Right atrium auricular region (tissue), 2 donors: ENCODE data around the gene ARHGEF12. TPM values are rescaled to one million over a fixed set of nuclear protein-coding genes. Genes with fewer than 3 reads are reported as not detected.

Experiments
- DNase-seq: peaks from one replicate; pipeline ENCODE4 v3.0.0-alpha.2; 2019; ENCODE audit warnings: low spot score
- H3K27ac ChIP-seq, 2 donors: fragments of 200-600 bp; sonication (generic); 1 replicate in 1 of 2; 2 replicates in 1 of 2; pipeline ENCODE4 v1.5.1; 2016 to 2019
- H3K27me3 ChIP-seq, 2 donors: fragments of 200-600 bp; sonication (generic); one replicate each; pipeline versions ENCODE4 v1.5.1 to v1.6.0; 2017 to 2019
- H3K36me3 ChIP-seq: fragments of 200-600 bp; sonication (generic); one replicate; pipeline ENCODE4 v1.5.1; 2016
- H3K4me1 ChIP-seq, 2 donors: fragments of 200-600 bp; sonication (generic); one replicate each; pipeline versions ENCODE4 v1.5.1 to v1.6.0; 2017 to 2019
- H3K4me3 ChIP-seq, 2 donors: fragments of 200-600 bp; sonication (generic); 1 replicate in 1 of 2; 2 replicates in 1 of 2; pipeline ENCODE4 v1.5.1; 2017 to 2019; ENCODE audit warnings: mild to moderate bottlenecking in 1 of 2, moderate library complexity in 1 of 2
- H3K9me3 ChIP-seq, 2 donors: fragments of 200-600 bp; sonication (generic); one replicate each; pipeline ENCODE4 v1.5.1; 2019
- total RNA-seq, 2 donors: library from RNA; depleted of rRNA; stranded (reverse); fragments of >200 nt; gene quantifications; one replicate each; pipeline ENCODE4 v1.1.0, GENCODE V29; 2016
- TF ChIP-seq, protein P1 (sequence below), 2 donors: fragments of 200-600 bp; sonication (generic); IDR thresholded peaks; one replicate each; pipeline ENCODE4 v1.5.1; 2019; ENCODE audit warnings: antibody characterized with exemption in 2 of 2

Gene ARHGEF12
- total RNA-seq, 2 donors from 2014 or later = 84.0 to 87.2 TPM

DNA sequence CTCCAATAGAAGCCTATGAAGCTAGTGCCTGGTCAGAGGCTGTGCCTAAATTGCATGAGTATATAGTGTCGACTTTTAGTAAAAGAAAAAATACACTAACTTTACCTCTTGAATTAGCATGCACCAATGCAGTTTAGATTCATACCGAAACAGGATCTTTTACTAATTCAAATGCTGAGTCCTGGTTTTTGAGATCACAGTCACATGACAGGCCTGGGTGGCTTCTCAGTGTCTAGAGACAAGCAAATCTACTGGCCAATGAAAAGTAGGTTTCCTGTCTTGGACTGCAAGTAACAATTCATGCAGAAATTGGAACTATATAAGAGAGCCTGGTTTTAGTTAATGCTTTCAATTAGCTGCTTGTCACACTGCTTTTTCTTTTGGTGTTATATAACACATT, 7.2 kb downstream of the ARHGEF12 start:
- no peaks in the 10 kb centered on the region for H3K9me3 ChIP-seq
- TF ChIP-seq, protein P1, sequence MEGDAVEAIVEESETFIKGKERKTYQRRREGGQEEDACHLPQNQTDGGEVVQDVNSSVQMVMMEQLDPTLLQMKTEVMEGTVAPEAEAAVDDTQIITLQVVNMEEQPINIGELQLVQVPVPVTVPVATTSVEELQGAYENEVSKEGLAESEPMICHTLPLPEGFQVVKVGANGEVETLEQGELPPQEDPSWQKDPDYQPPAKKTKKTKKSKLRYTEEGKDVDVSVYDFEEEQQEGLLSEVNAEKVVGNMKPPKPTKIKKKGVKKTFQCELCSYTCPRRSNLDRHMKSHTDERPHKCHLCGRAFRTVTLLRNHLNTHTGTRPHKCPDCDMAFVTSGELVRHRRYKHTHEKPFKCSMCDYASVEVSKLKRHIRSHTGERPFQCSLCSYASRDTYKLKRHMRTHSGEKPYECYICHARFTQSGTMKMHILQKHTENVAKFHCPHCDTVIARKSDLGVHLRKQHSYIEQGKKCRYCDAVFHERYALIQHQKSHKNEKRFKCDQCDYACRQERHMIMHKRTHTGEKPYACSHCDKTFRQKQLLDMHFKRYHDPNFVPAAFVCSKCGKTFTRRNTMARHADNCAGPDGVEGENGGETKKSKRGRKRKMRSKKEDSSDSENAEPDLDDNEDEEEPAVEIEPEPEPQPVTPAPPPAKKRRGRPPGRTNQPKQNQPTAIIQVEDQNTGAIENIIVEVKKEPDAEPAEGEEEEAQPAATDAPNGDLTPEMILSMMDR (IDR thresholded peaks at IDR 0.05) = no peak
- no peak overlapping the region for H3K27ac ChIP-seq
- H3K4me3 ChIP-seq = no peak overlapping the region
- H3K4me1 ChIP-seq = peaks cover 0 to 93% of the 10 kb centered on the region in 2 donors
- no peak for DNase-seq
- H3K36me3 ChIP-seq = no peaks in the 10 kb centered on the region
- H3K27me3 ChIP-seq = no peaks in the 10 kb centered on the region

- Histone ChIP-seq H3K27me3 (no peaks in the 10 kb centered on the region), H3K27ac (no peak overlapping the region), H3K36me3 (no peaks in the 10 kb centered on the region), H3K9me3 (no peaks in the 10 kb centered on the region), H3K4me3 (no peak overlapping the region), H3K4me1 (peaks cover 0 to 96% of the 10 kb centered on the region in 2 donors)
- TF ChIP-seq, protein P1 (IDR thresholded peaks at IDR 0.05) = no peak
- DNase-seq = no peak
Observed at GRCh38 chr11:120344302-120345004, 8.2 kb downstream of the ARHGEF12 start.

DNA sequence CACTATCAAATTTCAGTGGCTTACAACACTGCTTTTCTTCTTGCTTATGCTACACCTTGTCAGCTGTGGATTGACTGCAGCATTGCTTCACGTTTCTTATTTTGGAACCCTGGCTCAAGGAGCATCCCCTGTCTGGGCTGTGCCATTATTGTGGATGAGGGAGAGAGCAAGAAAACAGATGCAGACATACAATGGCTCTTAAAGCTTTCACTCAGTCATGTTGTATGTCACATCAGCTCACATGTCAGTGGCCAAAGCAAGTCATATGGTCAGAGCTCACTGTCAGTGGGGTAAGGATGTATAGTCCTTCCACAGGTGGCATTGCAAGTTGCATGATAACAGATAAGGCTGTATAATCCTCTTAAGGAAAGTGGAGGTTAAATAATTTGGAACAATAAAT, 10.0 kb downstream of the ARHGEF12 start:
- TF ChIP-seq, protein P1 (IDR thresholded peaks at IDR 0.05) = no peak
- peaks cover 0 to 87% of the 10 kb centered on the region in 2 donors for H3K4me1 ChIP-seq
- H3K9me3 ChIP-seq = no peaks in the 10 kb centered on the region
- no peaks in the 10 kb centered on the region for H3K36me3 ChIP-seq
- H3K27ac ChIP-seq = no peak overlapping the region
- DNase-seq = no peak
- no peaks in the 10 kb centered on the region for H3K27me3 ChIP-seq
- no peak overlapping the region for H3K4me3 ChIP-seq

GRCh38 chr11:120350637-120351036, 14.4 kb downstream of the ARHGEF12 start:
- TF ChIP-seq, protein P1 (IDR thresholded peaks at IDR 0.05) = no peak
- Histone ChIP-seq H3K4me1 (peaks cover 0 to 64% of the 10 kb centered on the region in 2 donors), H3K9me3 (no peaks in the 10 kb centered on the region), H3K36me3 (no peaks in the 10 kb centered on the region), H3K4me3 (no peak overlapping the region), H3K27me3 (no peaks in the 10 kb centered on the region), H3K27ac (peak overlapping the region in 1 of 2 donors; percentile 42)
- DNase-seq = no peak

- no peak for DNase-seq
- H3K9me3 ChIP-seq = no peaks in the 10 kb centered on the region
- H3K4me1 ChIP-seq = peaks cover 0 to 53% of the 10 kb centered on the region in 2 donors
- no peaks in the 10 kb centered on the region for H3K27me3 ChIP-seq
- TF ChIP-seq, protein P1 (IDR thresholded peaks at IDR 0.05) = no peak
- H3K36me3 ChIP-seq = no peaks in the 10 kb centered on the region
- H3K27ac ChIP-seq = no peak overlapping the region
- no peak overlapping the region for H3K4me3 ChIP-seq
Observed at GRCh38 chr11:120352405-120352804, 16.2 kb downstream of the ARHGEF12 start.

DNA sequence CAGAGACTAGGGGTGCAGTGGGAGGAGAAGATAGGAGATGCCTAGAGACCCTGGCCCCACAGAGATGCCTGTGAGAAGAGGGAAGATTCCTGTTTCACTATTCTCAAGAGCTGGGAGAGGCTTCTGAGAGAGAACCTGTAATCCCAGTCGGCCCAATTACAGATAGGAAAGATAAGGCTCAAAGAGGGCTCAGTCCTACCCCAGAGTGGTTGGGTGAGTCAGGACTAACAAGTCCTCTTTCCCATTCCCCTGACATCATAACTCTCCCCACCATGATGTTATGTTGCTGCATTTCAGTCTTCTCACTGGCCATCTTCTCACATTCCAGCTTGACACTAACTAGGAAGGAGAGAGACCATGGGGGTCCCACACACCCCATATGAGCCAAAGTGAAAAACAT, 17.9 kb downstream of the ARHGEF12 start:
- H3K27ac ChIP-seq = no peak overlapping the region

More for the DNA sequence above, 17.9 kb downstream of the ARHGEF12 start:
- Histone ChIP-seq H3K27me3 (no peaks in the 10 kb centered on the region), H3K4me3 (no peak overlapping the region), H3K9me3 (no peaks in the 10 kb centered on the region), H3K4me1 (peaks cover 0 to 36% of the 10 kb centered on the region in 2 donors), H3K36me3 (no peaks in the 10 kb centered on the region)
- no peak for DNase-seq
- TF ChIP-seq, protein P1 (IDR thresholded peaks at IDR 0.05) = no peak
